ENCODE data around the gene FUT6.
"Not testable (repeated sequence)": the region's sequence is repeated elsewhere in the genome, so short reads cannot be mapped to it uniquely, and the experiment has no call there.

FUT6 gene

GRCh38 chr19:5870986-5871394 is 31.5 kb upstream of the FUT6 start:
- no peaks in the 10 kb centered on the region for H3K36me3 ChIP-seq (ENCODE audit: control insufficient read depth, insufficient read depth, low read length)
- no peak overlapping the region for H3K9ac ChIP-seq (ENCODE audit: low read length)
- no peak overlapping the region for H3K4me3 ChIP-seq (ENCODE audit: low read length)
- no peaks in the 10 kb centered on the region for H3K27me3 ChIP-seq (ENCODE audit: control insufficient read depth, insufficient read depth, low read length)
- no peak overlapping the region for H3K27ac ChIP-seq (ENCODE audit: low read depth, low read length)
- H3K4me1 ChIP-seq (ENCODE audit: control insufficient read depth, insufficient read depth, low read length), result no peaks in the 10 kb centered on the region

DNA sequence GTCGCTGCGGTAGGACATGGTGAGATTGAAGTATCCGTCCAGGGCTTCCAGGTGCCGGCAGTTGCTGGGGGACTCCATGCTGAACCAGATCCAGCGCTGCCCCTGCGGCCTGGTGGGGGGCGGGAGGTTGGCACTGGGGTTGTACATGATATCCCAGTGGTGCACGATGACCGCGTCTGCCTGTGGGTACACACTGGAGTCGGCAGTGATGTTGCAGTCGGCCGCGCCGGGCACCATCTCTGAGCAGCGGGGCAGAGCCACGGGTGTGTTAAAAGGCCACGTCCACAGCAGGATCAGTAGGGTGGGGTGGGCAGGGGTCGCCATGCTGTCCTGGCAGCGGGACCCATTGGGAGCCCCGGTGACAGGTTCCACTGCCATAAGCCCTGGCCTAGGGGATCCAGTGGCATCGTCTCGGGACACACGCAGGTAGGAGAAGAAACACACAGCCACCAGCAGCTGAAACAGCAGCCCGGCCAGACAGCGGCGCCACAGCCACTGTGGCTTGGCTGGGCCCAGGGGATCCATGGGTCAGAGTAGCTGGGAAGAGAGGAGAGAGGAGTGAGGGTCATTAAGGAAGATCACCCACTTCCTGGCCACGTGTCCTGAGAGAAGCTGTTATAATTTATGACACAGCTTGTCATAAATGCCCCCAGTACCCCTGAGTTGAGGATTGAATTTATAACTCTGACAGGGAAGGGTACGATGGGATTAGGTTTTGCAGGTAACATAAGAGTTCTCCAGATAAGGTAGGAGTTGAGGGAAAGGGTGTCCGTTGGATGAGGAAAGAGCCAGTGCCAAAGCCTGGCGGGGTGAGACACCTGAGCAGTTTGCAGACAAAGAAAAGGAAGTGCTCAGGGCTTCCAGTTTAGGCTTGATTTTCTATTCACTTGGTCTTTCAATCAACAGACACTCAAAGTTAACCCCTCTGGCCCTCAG is 28.0 kb upstream of the FUT6 start:
- Histone ChIP-seq H3K27ac (ENCODE audit: low read depth, low read length) (no peak overlapping the region), H3K27me3 (ENCODE audit: control insufficient read depth, insufficient read depth, low read length) (no peaks in the 10 kb centered on the region), H3K4me1 (ENCODE audit: control insufficient read depth, insufficient read depth, low read length) (no peaks in the 10 kb centered on the region), H3K36me3 (ENCODE audit: control insufficient read depth, insufficient read depth, low read length) (no peaks in the 10 kb centered on the region), H3K4me3 (ENCODE audit: low read length) (no peak overlapping the region), H3K9ac (ENCODE audit: low read length) (no peak overlapping the region)

GRCh38 chr19:5865772-5866171 is 26.3 kb upstream of the FUT6 start:
- Histone ChIP-seq H3K4me1 (ENCODE audit: control insufficient read depth, insufficient read depth, low read length) (no peaks in the 10 kb centered on the region), H3K4me3 (ENCODE audit: low read length) (no peak overlapping the region), H3K27ac (ENCODE audit: low read depth, low read length) (no peak overlapping the region), H3K36me3 (ENCODE audit: control insufficient read depth, insufficient read depth, low read length) (no peaks in the 10 kb centered on the region), H3K9ac (ENCODE audit: low read length) (no peak overlapping the region), H3K27me3 (ENCODE audit: control insufficient read depth, insufficient read depth, low read length) (no peaks in the 10 kb centered on the region)

DNA sequence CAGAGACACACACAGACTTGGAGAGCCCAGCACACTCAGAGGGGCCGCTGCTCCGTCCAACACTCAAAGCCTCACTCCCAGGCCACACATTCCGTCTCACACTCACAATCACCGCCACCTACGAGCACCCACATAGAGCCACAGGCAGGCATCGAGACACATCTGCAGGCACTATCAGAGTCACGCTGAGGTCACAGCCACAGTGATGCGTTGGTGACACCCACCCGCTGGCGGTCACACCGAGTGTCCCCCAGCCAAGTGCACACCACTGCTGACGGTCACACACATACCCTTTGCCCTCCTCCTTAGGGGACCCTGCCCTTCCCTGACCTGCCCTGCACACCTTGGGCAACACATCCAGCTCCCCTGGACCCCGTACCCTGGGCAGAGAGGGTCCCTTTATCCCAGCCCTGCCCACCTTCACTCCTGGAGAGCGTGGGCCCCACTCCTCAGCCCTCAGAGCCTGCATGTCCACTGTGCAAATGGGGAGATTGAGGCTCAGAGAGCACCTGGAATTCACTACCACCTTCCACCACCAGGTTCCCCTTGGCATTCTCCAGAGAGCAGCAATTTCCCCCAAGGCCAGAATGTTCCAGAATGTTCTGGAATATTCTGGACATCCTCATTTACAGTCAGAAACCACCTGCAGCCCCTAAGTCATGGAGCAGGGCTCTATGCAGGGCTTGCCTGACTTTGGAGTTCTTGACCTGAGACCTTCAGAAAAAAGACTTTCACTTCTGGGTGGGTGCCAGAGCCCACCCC is 25.4 kb upstream of the FUT6 start:
- H3K27me3 ChIP-seq (ENCODE audit: control insufficient read depth, insufficient read depth, low read length), result no peaks in the 10 kb centered on the region
- H3K4me3 ChIP-seq (ENCODE audit: low read length), result no peak overlapping the region

GRCh38 chr19:5864013-5864720 is 24.7 kb upstream of the FUT6 start:
- Histone ChIP-seq H3K36me3 (ENCODE audit: control insufficient read depth, insufficient read depth, low read length) (no peaks in the 10 kb centered on the region), H3K4me1 (ENCODE audit: control insufficient read depth, insufficient read depth, low read length) (no peaks in the 10 kb centered on the region), H3K27ac (ENCODE audit: low read depth, low read length) (no peak overlapping the region), H3K4me3 (ENCODE audit: low read length) (no peak overlapping the region), H3K9ac (ENCODE audit: low read length) (no peak overlapping the region), H3K27me3 (ENCODE audit: control insufficient read depth, insufficient read depth, low read length) (no peaks in the 10 kb centered on the region)

More for the DNA sequence above, 25.4 kb upstream of the FUT6 start:
- no peaks in the 10 kb centered on the region for H3K36me3 ChIP-seq (ENCODE audit: control insufficient read depth, insufficient read depth, low read length)
- H3K27ac ChIP-seq (ENCODE audit: low read depth, low read length), result no peak overlapping the region
- no peak overlapping the region for H3K9ac ChIP-seq (ENCODE audit: low read length)
- no peaks in the 10 kb centered on the region for H3K4me1 ChIP-seq (ENCODE audit: control insufficient read depth, insufficient read depth, low read length)

DNA sequence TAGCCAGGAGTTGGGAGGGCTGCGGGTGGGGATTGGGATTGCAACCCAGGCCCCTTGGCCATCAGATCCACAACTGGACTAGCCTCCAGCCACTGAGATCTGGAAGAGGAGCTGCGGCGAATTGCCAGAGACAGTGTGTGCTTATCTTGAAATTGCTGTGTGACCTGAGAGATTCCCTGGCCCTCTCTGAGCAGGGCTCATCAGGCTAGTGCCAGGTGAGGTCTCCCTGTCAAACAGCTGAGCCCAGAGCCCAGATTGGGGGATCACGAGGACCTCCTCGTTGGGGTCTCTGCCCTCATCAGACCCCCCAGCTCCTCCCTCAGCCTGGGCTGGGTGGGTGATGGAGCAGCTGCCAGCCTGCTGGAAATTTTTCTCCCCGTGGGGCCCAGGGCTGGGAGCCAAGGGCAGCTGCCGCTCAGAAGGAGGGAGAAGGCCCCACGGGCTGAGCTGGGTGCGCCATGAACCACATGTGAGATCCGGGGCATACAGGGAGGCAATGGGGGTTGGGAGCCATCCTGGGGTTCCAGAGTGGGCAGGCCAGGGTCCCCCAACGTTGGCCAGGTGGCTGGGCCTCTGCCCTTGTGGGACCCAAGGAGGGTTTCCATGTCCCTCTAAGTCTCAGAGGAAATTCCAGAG is 23.6 kb upstream of the FUT6 start:
- Histone ChIP-seq H3K27ac (ENCODE audit: low read depth, low read length) (no peak overlapping the region), H3K9ac (ENCODE audit: low read length) (no peak overlapping the region), H3K27me3 (ENCODE audit: control insufficient read depth, insufficient read depth, low read length) (no peaks in the 10 kb centered on the region), H3K4me3 (ENCODE audit: low read length) (no peak overlapping the region), H3K4me1 (ENCODE audit: control insufficient read depth, insufficient read depth, low read length) (no peaks in the 10 kb centered on the region), H3K36me3 (ENCODE audit: control insufficient read depth, insufficient read depth, low read length) (no peaks in the 10 kb centered on the region)

- Histone ChIP-seq H3K4me1 (ENCODE audit: control insufficient read depth, insufficient read depth, low read length) (no peaks in the 10 kb centered on the region), H3K27me3 (ENCODE audit: control insufficient read depth, insufficient read depth, low read length) (no peaks in the 10 kb centered on the region), H3K27ac (ENCODE audit: low read depth, low read length) (no peak overlapping the region), H3K9ac (ENCODE audit: low read length) (no peak overlapping the region), H3K4me3 (ENCODE audit: low read length) (no peak overlapping the region), H3K36me3 (ENCODE audit: control insufficient read depth, insufficient read depth, low read length) (no peaks in the 10 kb centered on the region)
Observed at GRCh38 chr19:5857203-5858081, 17.9 kb upstream of the FUT6 start.

- H3K4me3 ChIP-seq (ENCODE audit: low read length); H3K27me3 ChIP-seq (ENCODE audit: control insufficient read depth, insufficient read depth, low read length); H3K36me3 ChIP-seq (ENCODE audit: control insufficient read depth, insufficient read depth, low read length); H3K9ac ChIP-seq (ENCODE audit: low read length); H3K4me1 ChIP-seq (ENCODE audit: control insufficient read depth, insufficient read depth, low read length); H3K27ac ChIP-seq (ENCODE audit: low read depth, low read length): not testable (repeated sequence)
Observed at GRCh38 chr19:5855151-5855550, 15.6 kb upstream of the FUT6 start.

GRCh38 chr19:5854121-5854520 is 14.6 kb upstream of the FUT6 start:
- not testable (repeated sequence) for H3K27ac ChIP-seq (ENCODE audit: low read depth, low read length); H3K4me3 ChIP-seq (ENCODE audit: low read length); H3K4me1 ChIP-seq (ENCODE audit: control insufficient read depth, insufficient read depth, low read length); H3K27me3 ChIP-seq (ENCODE audit: control insufficient read depth, insufficient read depth, low read length); H3K9ac ChIP-seq (ENCODE audit: low read length); H3K36me3 ChIP-seq (ENCODE audit: control insufficient read depth, insufficient read depth, low read length)

- H3K9ac ChIP-seq (ENCODE audit: low read length), result peak within 1 kb of the TSS; percentile 24
- H3K4me3 ChIP-seq (ENCODE audit: low read length), result peak within 1 kb of the TSS; percentile 69
Observed at GRCh38 chr19:5851302-5851701, 11.8 kb upstream of the FUT6 start, which contains the start of gene FUT3. Gene FUT3, minus strand, starts transcription at chr19:5851449.

DNA sequence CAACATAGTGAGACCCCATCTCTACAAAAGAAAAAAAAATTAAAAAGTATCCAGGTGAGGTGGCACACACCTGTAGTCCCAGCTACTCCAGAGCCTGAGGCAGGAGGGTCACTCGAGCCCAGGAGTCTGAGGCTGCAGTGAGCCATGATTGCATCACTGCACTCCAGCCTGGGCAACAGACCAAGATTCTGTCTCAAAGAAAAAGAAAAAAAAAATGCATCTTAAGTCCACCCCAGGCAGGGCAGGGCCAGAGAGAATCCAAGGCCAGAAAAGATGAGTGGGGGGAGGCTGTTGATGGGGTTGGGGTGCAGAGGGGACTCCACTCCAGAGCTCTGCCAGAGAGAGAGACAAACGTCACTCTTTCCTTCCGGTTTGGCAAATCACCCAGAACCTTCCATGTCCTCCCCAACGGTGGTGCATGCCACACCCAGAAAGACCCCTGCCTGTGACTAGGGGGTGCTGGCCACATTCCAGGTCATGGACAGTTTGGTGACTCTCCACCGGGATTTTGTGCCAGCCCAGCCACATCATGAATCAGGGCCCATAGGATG is 11.3 kb upstream of the FUT6 start:
- no peaks in the 10 kb centered on the region for H3K27me3 ChIP-seq (ENCODE audit: control insufficient read depth, insufficient read depth, low read length)
- H3K4me3 ChIP-seq (ENCODE audit: low read length), result peak overlapping the region; percentile 69
- peaks cover 3% of the 10 kb centered on the region for H3K4me1 ChIP-seq (ENCODE audit: control insufficient read depth, insufficient read depth, low read length)
- peak overlapping the region; percentile 24 for H3K9ac ChIP-seq (ENCODE audit: low read length)
- no peak overlapping the region for H3K27ac ChIP-seq (ENCODE audit: low read depth, low read length)
- no peaks in the 10 kb centered on the region for H3K36me3 ChIP-seq (ENCODE audit: control insufficient read depth, insufficient read depth, low read length)

More at GRCh38 chr19:5851302-5851701, 11.8 kb upstream of the FUT6 start, which contains the start of gene FUT3:
- Histone ChIP-seq H3K27me3 (ENCODE audit: control insufficient read depth, insufficient read depth, low read length) (no peaks in the 10 kb centered on the region), H3K4me1 (ENCODE audit: control insufficient read depth, insufficient read depth, low read length) (peaks cover 3% of the 10 kb centered on the region), H3K36me3 (ENCODE audit: control insufficient read depth, insufficient read depth, low read length) (no peaks in the 10 kb centered on the region), H3K27ac (ENCODE audit: low read depth, low read length) (no peak within 1 kb of the TSS)
